Measurements from ENCODE around the gene GPR63.

The GPR63 gene

GRCh38 chr6:96789871-96790270 lies 47.4 kb downstream of the GPR63 start:
- Histone ChIP-seq H3K9ac (ENCODE audit: low read length) (no peak overlapping the region), H3K9me3 (ENCODE audit: control insufficient read depth, low read length) (no peaks in the 10 kb centered on the region), H3K4me1 (ENCODE audit: control insufficient read depth, insufficient read depth, low read length) (peaks cover 13% of the 10 kb centered on the region), H3K27me3 (replicated peaks; ENCODE audit: control insufficient read depth, insufficient read depth, low read length) (no peaks in the 10 kb centered on the region), H3K36me3 (ENCODE audit: control insufficient read depth, insufficient read depth, low read length, severe bottlenecking) (no peaks in the 10 kb centered on the region), H3K4me3 (ENCODE audit: low read length) (no peak overlapping the region)
- no peak for DNase-seq (ENCODE audit: low read depth)

GRCh38 chr6:96787846-96788580 lies 49.3 kb downstream of the GPR63 start:
- no peak for DNase-seq (ENCODE audit: low read depth)
- Histone ChIP-seq H3K36me3 (ENCODE audit: control insufficient read depth, insufficient read depth, low read length, severe bottlenecking) (no peaks in the 10 kb centered on the region), H3K9ac (ENCODE audit: low read length) (no peak overlapping the region), H3K4me3 (ENCODE audit: low read length) (no peak overlapping the region), H3K9me3 (ENCODE audit: control insufficient read depth, low read length) (no peaks in the 10 kb centered on the region), H3K4me1 (ENCODE audit: control insufficient read depth, insufficient read depth, low read length) (peaks cover 13% of the 10 kb centered on the region), H3K27me3 (replicated peaks; ENCODE audit: control insufficient read depth, insufficient read depth, low read length) (no peaks in the 10 kb centered on the region)

- Histone ChIP-seq H3K4me3 (ENCODE audit: low read length) (no peak overlapping the region), H3K36me3 (ENCODE audit: control insufficient read depth, insufficient read depth, low read length, severe bottlenecking) (no peaks in the 10 kb centered on the region), H3K9ac (ENCODE audit: low read length) (no peak overlapping the region), H3K9me3 (ENCODE audit: control insufficient read depth, low read length) (no peaks in the 10 kb centered on the region), H3K4me1 (ENCODE audit: control insufficient read depth, insufficient read depth, low read length) (peaks cover 13% of the 10 kb centered on the region), H3K27me3 (replicated peaks; ENCODE audit: control insufficient read depth, insufficient read depth, low read length) (peaks cover 1% of the 10 kb centered on the region)
- no peak for DNase-seq (ENCODE audit: low read depth)
Measured at GRCh38 chr6:96786336-96786735, 50.9 kb downstream of the GPR63 start.

- no peak overlapping the region for H3K4me3 ChIP-seq (ENCODE audit: low read length)
- peaks cover 3% of the 10 kb centered on the region for H3K27me3 ChIP-seq (replicated peaks; ENCODE audit: control insufficient read depth, insufficient read depth, low read length)
- peaks cover 11% of the 10 kb centered on the region for H3K4me1 ChIP-seq (ENCODE audit: control insufficient read depth, insufficient read depth, low read length)
- no peak for DNase-seq (ENCODE audit: low read depth)
- H3K9ac ChIP-seq (ENCODE audit: low read length): no peak overlapping the region
- H3K9me3 ChIP-seq (ENCODE audit: control insufficient read depth, low read length): no peaks in the 10 kb centered on the region
- H3K36me3 ChIP-seq (ENCODE audit: control insufficient read depth, insufficient read depth, low read length, severe bottlenecking): no peaks in the 10 kb centered on the region
Measured at GRCh38 chr6:96784650-96785049, 52.6 kb downstream of the GPR63 start.

GRCh38 chr6:96783307-96783706 lies 54.0 kb downstream of the GPR63 start:
- Histone ChIP-seq H3K27me3 (replicated peaks; ENCODE audit: control insufficient read depth, insufficient read depth, low read length) (peaks cover 3% of the 10 kb centered on the region), H3K36me3 (ENCODE audit: control insufficient read depth, insufficient read depth, low read length, severe bottlenecking) (no peaks in the 10 kb centered on the region), H3K4me1 (ENCODE audit: control insufficient read depth, insufficient read depth, low read length) (peaks cover 7% of the 10 kb centered on the region), H3K9ac (ENCODE audit: low read length) (no peak overlapping the region), H3K4me3 (ENCODE audit: low read length) (no peak overlapping the region), H3K9me3 (ENCODE audit: control insufficient read depth, low read length) (no peaks in the 10 kb centered on the region)
- no peak for DNase-seq (ENCODE audit: low read depth)

GRCh38 chr6:96781557-96781956 lies 55.7 kb downstream of the GPR63 start:
- no peaks in the 10 kb centered on the region for H3K36me3 ChIP-seq (ENCODE audit: control insufficient read depth, insufficient read depth, low read length, severe bottlenecking)
- H3K4me3 ChIP-seq (ENCODE audit: low read length): no peak overlapping the region
- peaks cover 7% of the 10 kb centered on the region for H3K4me1 ChIP-seq (ENCODE audit: control insufficient read depth, insufficient read depth, low read length)
- DNase-seq (ENCODE audit: low read depth): no peak
- peaks cover 3% of the 10 kb centered on the region for H3K27me3 ChIP-seq (replicated peaks; ENCODE audit: control insufficient read depth, insufficient read depth, low read length)
- H3K9ac ChIP-seq (ENCODE audit: low read length): no peak overlapping the region
- H3K9me3 ChIP-seq (ENCODE audit: control insufficient read depth, low read length): no peaks in the 10 kb centered on the region

GRCh38 chr6:96777113-96777512 lies 60.2 kb downstream of the GPR63 start:
- no peaks in the 10 kb centered on the region for H3K9me3 ChIP-seq (ENCODE audit: control insufficient read depth, low read length)
- no peak overlapping the region for H3K9ac ChIP-seq (ENCODE audit: low read length)
- DNase-seq (ENCODE audit: low read depth): no peak
- no peak overlapping the region for H3K4me3 ChIP-seq (ENCODE audit: low read length)
- H3K36me3 ChIP-seq (ENCODE audit: control insufficient read depth, insufficient read depth, low read length, severe bottlenecking): no peaks in the 10 kb centered on the region
- H3K4me1 ChIP-seq (ENCODE audit: control insufficient read depth, insufficient read depth, low read length): no peaks in the 10 kb centered on the region
- peaks cover 3% of the 10 kb centered on the region for H3K27me3 ChIP-seq (replicated peaks; ENCODE audit: control insufficient read depth, insufficient read depth, low read length)

- H3K27me3 ChIP-seq (replicated peaks; ENCODE audit: control insufficient read depth, insufficient read depth, low read length): no peaks in the 10 kb centered on the region
- no peaks in the 10 kb centered on the region for H3K36me3 ChIP-seq (ENCODE audit: control insufficient read depth, insufficient read depth, low read length, severe bottlenecking)
- H3K9ac ChIP-seq (ENCODE audit: low read length): no peak overlapping the region
- no peaks in the 10 kb centered on the region for H3K4me1 ChIP-seq (ENCODE audit: control insufficient read depth, insufficient read depth, low read length)
- H3K9me3 ChIP-seq (ENCODE audit: control insufficient read depth, low read length): no peaks in the 10 kb centered on the region
- no peak for DNase-seq (ENCODE audit: low read depth)
- H3K4me3 ChIP-seq (ENCODE audit: low read length): no peak overlapping the region
Measured at GRCh38 chr6:96775727-96776400, 61.4 kb downstream of the GPR63 start.

- no peaks in the 10 kb centered on the region for H3K36me3 ChIP-seq (ENCODE audit: control insufficient read depth, insufficient read depth, low read length, severe bottlenecking)
- no peaks in the 10 kb centered on the region for H3K9me3 ChIP-seq (ENCODE audit: control insufficient read depth, low read length)
- no peaks in the 10 kb centered on the region for H3K4me1 ChIP-seq (ENCODE audit: control insufficient read depth, insufficient read depth, low read length)
- no peak overlapping the region for H3K9ac ChIP-seq (ENCODE audit: low read length)
- H3K4me3 ChIP-seq (ENCODE audit: low read length): no peak overlapping the region
- DNase-seq (ENCODE audit: low read depth): no peak
- H3K27me3 ChIP-seq (replicated peaks; ENCODE audit: control insufficient read depth, insufficient read depth, low read length): peaks cover 2% of the 10 kb centered on the region
Measured at GRCh38 chr6:96766769-96767168, 70.5 kb downstream of the GPR63 start.

GRCh38 chr6:96762599-96762998 lies 74.7 kb downstream of the GPR63 start:
- Histone ChIP-seq H3K4me3 (ENCODE audit: low read length) (no peak overlapping the region), H3K36me3 (ENCODE audit: control insufficient read depth, insufficient read depth, low read length, severe bottlenecking) (no peaks in the 10 kb centered on the region), H3K27me3 (replicated peaks; ENCODE audit: control insufficient read depth, insufficient read depth, low read length) (peaks cover 9% of the 10 kb centered on the region), H3K9me3 (ENCODE audit: control insufficient read depth, low read length) (no peaks in the 10 kb centered on the region), H3K4me1 (ENCODE audit: control insufficient read depth, insufficient read depth, low read length) (no peaks in the 10 kb centered on the region), H3K9ac (ENCODE audit: low read length) (no peak overlapping the region)
- no peak for DNase-seq (ENCODE audit: low read depth)

GRCh38 chr6:96761794-96762193 lies 75.5 kb downstream of the GPR63 start:
- DNase-seq (ENCODE audit: low read depth): no peak
- no peaks in the 10 kb centered on the region for H3K9me3 ChIP-seq (ENCODE audit: control insufficient read depth, low read length)
- no peaks in the 10 kb centered on the region for H3K4me1 ChIP-seq (ENCODE audit: control insufficient read depth, insufficient read depth, low read length)
- no peaks in the 10 kb centered on the region for H3K36me3 ChIP-seq (ENCODE audit: control insufficient read depth, insufficient read depth, low read length, severe bottlenecking)
- no peak overlapping the region for H3K9ac ChIP-seq (ENCODE audit: low read length)
- H3K27me3 ChIP-seq (replicated peaks; ENCODE audit: control insufficient read depth, insufficient read depth, low read length): peaks cover 9% of the 10 kb centered on the region
- no peak overlapping the region for H3K4me3 ChIP-seq (ENCODE audit: low read length)
